Measurements from ENCODE around the gene AZU1.

The AZU1 gene

GRCh38 chr19:804419-805165 lies 23.0 kb upstream of the AZU1 start:
- no peak overlapping the region for H3K27ac ChIP-seq (ENCODE audit: low read depth, low read length)
- H4K20me1 ChIP-seq (ENCODE audit: low read depth, low read length) = peaks cover 37% of the 10 kb centered on the region
- no peaks in the 10 kb centered on the region for H3K9me2 ChIP-seq (replicated peaks; ENCODE audit: insufficient read depth, low read length)
- peaks cover 73% of the 10 kb centered on the region for H3K79me2 ChIP-seq (ENCODE audit: insufficient read depth, low read length)
- peaks cover 4% of the 10 kb centered on the region; the same call in 1 of the 2 replicates for H3F3A ChIP-seq (ENCODE audit: insufficient read depth)
- no peak for TF ChIP-seq EZH2phosphoT487 (conservative IDR thresholded peaks at IDR 0.05; ENCODE audit: low read length)
- no peak for TF ChIP-seq CTCF (IDR thresholded peaks at IDR 0.05; ENCODE audit: insufficient read depth, low read length, poor library complexity, severe bottlenecking)
- H3K9ac ChIP-seq (ENCODE audit: low read length) = no peak overlapping the region
- H3K4me3 ChIP-seq (ENCODE audit: insufficient read depth, low read length, poor library complexity, severe bottlenecking) = no peak overlapping the region
- H2AFZ ChIP-seq (ENCODE audit: low read depth, low read length, severe bottlenecking) = no peak overlapping the region
- H3K9me3 ChIP-seq (ENCODE audit: insufficient read depth, low read length) = no peaks in the 10 kb centered on the region
- no peaks in the 10 kb centered on the region for H3K27me3 ChIP-seq (ENCODE audit: low read length)
- peaks cover 16% of the 10 kb centered on the region; the same call in 1 of the 2 replicates for H3K36me3 ChIP-seq (ENCODE audit: low read length)
- H3K4me2 ChIP-seq (ENCODE audit: low read depth, low read length, poor library complexity, severe bottlenecking) = no peak overlapping the region

- Histone ChIP-seq H4K20me1 (ENCODE audit: low read depth, low read length) (peaks cover 34% of the 10 kb centered on the region), H3K79me2 (ENCODE audit: insufficient read depth, low read length) (peaks cover 67% of the 10 kb centered on the region), H3K36me3 (ENCODE audit: low read length) (peaks cover 15% of the 10 kb centered on the region; the same call in 1 of the 2 replicates)
Measured at GRCh38 chr19:805166-805551, 22.5 kb upstream of the AZU1 start.

GRCh38 chr19:805600-806550 lies 21.8 kb upstream of the AZU1 start:
- TF ChIP-seq EZH2phosphoT487 (conservative IDR thresholded peaks at IDR 0.05; ENCODE audit: low read length) (no peak), CTCF (IDR thresholded peaks at IDR 0.05; ENCODE audit: insufficient read depth, low read length, poor library complexity, severe bottlenecking) (no peak)
- H3K4me3 ChIP-seq (ENCODE audit: insufficient read depth, low read length, poor library complexity, severe bottlenecking) = no peak overlapping the region
- peaks cover 60% of the 10 kb centered on the region for H3K79me2 ChIP-seq (ENCODE audit: insufficient read depth, low read length)
- no peaks in the 10 kb centered on the region for H3K27me3 ChIP-seq (ENCODE audit: low read length)
- peaks cover 10% of the 10 kb centered on the region; the same call in 1 of the 2 replicates for H3F3A ChIP-seq (ENCODE audit: insufficient read depth)
- H3K36me3 ChIP-seq (ENCODE audit: low read length) = peaks cover 15% of the 10 kb centered on the region; the same call in 1 of the 2 replicates
- H4K20me1 ChIP-seq (ENCODE audit: low read depth, low read length) = peaks cover 30% of the 10 kb centered on the region
- H3K4me2 ChIP-seq (ENCODE audit: low read depth, low read length, poor library complexity, severe bottlenecking) = no peak overlapping the region
- no peaks in the 10 kb centered on the region for H3K9me3 ChIP-seq (ENCODE audit: insufficient read depth, low read length)
- no peak overlapping the region for H2AFZ ChIP-seq (ENCODE audit: low read depth, low read length, severe bottlenecking)
- H3K9me2 ChIP-seq (replicated peaks; ENCODE audit: insufficient read depth, low read length) = no peaks in the 10 kb centered on the region
- no peak overlapping the region for H3K27ac ChIP-seq (ENCODE audit: low read depth, low read length)
- no peak overlapping the region for H3K9ac ChIP-seq (ENCODE audit: low read length)

More at GRCh38 chr19:805166-805551, 22.5 kb upstream of the AZU1 start:
- TF ChIP-seq EZH2phosphoT487 (conservative IDR thresholded peaks at IDR 0.05; ENCODE audit: low read length) = no peak
- no peak for TF ChIP-seq CTCF (IDR thresholded peaks at IDR 0.05; ENCODE audit: insufficient read depth, low read length, poor library complexity, severe bottlenecking)
- no peak overlapping the region for H2AFZ ChIP-seq (ENCODE audit: low read depth, low read length, severe bottlenecking)
- H3K9me2 ChIP-seq (replicated peaks; ENCODE audit: insufficient read depth, low read length) = no peaks in the 10 kb centered on the region
- H3K4me3 ChIP-seq (ENCODE audit: insufficient read depth, low read length, poor library complexity, severe bottlenecking) = no peak overlapping the region
- peaks cover 9% of the 10 kb centered on the region; the same call in 1 of the 2 replicates for H3F3A ChIP-seq (ENCODE audit: insufficient read depth)
- H3K9me3 ChIP-seq (ENCODE audit: insufficient read depth, low read length) = no peaks in the 10 kb centered on the region
- no peak overlapping the region for H3K27ac ChIP-seq (ENCODE audit: low read depth, low read length)
- no peak overlapping the region for H3K4me2 ChIP-seq (ENCODE audit: low read depth, low read length, poor library complexity, severe bottlenecking)
- H3K9ac ChIP-seq (ENCODE audit: low read length) = no peak overlapping the region
- H3K27me3 ChIP-seq (ENCODE audit: low read length) = no peaks in the 10 kb centered on the region
